Measurements from ENCODE around the gene CACNA2D2.

Gene CACNA2D2

GRCh38 chr3:50428007-50428633 lies 75.3 kb downstream of the CACNA2D2 start:
- no peak for DNase-seq (ENCODE audit: low read depth, low spot score)

GRCh38 chr3:50427217-50427616 lies 76.2 kb downstream of the CACNA2D2 start:
- no peak for DNase-seq (ENCODE audit: low read depth, low spot score)

- DNase-seq (ENCODE audit: low read depth, low spot score) = no peak
Measured at GRCh38 chr3:50425911-50426310, 77.5 kb downstream of the CACNA2D2 start.

- no peak for DNase-seq (ENCODE audit: low read depth, low spot score)
Measured at GRCh38 chr3:50423543-50423942, 79.9 kb downstream of the CACNA2D2 start.

GRCh38 chr3:50422153-50422552 lies 81.3 kb downstream of the CACNA2D2 start:
- DNase-seq (ENCODE audit: low read depth, low spot score) = no peak

GRCh38 chr3:50419595-50420370 lies 83.7 kb downstream of the CACNA2D2 start:
- DNase-seq (ENCODE audit: low read depth, low spot score) = no peak

- no peak for DNase-seq (ENCODE audit: low read depth, low spot score)
Measured at GRCh38 chr3:50418850-50419249, 84.6 kb downstream of the CACNA2D2 start.

- no peak for DNase-seq (ENCODE audit: low read depth, low spot score)
Measured at GRCh38 chr3:50417637-50418033, 85.8 kb downstream of the CACNA2D2 start.

DNA sequence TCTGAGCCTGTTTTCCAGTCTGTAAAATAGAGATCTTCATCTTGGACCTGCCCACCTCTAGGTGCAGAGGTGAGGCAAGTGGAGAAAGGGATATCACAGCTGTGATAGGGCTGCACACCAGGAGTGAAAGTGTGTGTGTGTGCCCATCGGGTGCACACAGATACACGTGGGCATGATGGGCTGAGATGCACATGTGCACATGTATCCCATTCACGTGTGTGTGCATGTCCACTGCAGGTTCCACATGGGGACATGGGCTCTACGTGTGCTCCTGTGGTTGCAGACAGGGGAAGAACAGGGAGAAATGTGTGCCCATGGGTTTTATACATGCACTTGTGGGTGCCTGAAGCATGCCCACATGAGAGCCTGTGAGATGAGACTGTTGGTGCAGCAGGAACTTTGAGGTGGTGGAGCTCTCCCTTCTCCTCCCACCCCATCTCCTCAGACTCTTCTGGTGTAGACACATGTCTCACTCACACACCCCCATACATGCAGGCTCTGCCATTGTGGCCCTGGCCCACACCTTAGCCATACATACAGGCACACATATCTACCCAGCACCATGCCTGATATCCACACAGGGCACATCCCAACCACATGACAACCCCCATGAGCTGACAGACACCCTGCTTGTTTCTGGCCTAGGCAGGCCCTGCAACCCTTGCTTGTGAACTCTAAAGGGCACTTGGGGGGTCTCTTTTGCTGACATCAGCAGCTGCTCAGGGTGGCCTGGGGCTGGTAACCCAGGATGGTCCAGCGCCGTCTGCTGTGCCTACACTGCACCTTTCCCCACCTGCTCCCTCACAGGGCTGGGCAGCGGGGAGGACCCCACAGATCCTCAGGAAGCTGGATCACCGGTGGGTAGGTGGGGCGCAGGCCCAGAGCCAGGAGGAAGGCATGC lies 86.4 kb downstream of the CACNA2D2 start:
- no peak for DNase-seq (ENCODE audit: low read depth, low spot score)

GRCh38 chr3:50415816-50416215 lies 87.6 kb downstream of the CACNA2D2 start:
- no peak for DNase-seq (ENCODE audit: low read depth, low spot score)

DNA sequence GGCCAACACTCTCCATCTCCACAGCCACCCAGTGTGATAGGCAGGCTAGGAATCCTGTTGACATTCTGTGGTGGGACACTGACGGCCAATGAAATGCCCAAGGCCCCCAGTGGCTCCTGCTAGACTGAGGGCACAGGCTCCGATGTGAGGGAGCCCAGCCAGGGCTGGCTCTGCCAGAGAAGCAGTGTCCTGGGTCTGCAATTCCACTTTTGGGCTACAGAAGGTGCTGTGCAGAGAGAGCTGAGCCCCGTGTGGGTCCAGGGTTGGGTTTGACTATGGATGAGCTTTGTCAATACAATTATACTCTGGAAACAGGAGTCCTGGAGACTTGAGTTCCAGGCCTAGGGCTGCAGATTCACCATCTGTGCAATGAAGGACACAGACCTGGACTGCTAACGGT lies 88.4 kb downstream of the CACNA2D2 start:
- DNase-seq (ENCODE audit: low read depth, low spot score) = no peak

DNA sequence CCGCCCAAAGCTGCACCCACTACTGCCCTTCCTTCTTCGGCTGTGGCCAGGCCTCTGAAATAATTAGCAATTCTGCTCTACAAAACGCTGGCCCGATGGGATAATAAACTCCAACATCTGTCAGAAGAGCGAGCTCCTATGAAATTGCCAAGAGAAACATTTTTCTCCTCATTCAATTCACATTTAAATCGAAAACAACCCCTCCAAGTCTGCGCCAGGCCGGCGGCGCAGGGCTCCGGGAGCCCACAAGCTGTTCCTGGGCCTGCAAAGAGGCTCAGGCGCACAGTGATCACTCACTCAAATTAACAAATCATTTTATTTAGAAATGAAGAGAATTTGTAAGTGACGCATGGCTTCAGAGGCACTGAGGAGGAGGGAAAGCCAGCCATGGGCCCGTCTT lies 88.8 kb downstream of the CACNA2D2 start:
- DNase-seq (ENCODE audit: low read depth, low spot score) = no peak

DNA sequence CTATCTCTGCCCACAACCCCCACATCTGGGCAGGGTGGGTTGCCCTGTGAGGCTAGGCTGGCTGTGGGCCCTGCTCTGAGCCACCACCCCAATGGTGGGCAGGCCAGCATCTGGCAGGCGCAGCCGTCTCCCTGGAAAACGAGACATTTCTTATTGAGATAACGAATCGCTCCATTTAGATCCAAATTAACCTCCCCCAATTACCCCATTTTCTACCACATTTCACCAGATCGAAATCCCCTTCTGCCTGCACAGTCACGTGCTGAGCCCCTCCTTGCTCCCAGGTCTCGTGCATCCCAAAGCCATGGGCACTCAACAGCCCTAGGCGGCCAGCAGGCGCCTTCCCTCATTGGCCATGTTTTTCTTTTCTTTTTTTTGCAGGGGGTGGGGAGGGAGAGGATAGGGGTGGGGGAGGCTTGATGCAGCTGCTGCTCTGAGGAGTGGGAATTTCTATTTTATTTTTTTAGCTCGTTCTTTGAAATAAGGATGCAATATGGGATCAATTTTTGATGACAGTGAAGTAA lies 91.1 kb downstream of the CACNA2D2 start:
- DNase-seq (ENCODE audit: low read depth, low spot score) = no peak

DNA sequence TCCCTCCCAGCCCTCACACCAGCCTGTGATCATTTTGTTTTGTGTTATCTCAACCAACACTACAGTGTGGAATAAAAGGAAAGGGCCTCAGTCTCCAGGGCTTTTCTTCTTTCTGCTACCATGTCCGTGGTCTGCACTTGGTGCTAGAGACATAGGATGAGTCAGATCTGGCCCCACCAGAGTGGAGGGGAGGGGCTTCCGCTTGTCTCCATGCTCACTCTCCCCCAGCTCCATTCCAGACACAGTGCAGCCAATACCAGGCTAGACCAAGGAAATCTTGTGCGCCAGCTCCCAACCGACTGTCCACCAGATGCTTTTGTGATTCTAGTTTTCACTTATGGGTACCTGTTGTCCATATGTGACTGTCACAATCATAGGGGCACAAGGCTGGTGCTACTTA lies 92.2 kb downstream of the CACNA2D2 start:
- DNase-seq (ENCODE audit: low read depth, low spot score) = no peak

DNA sequence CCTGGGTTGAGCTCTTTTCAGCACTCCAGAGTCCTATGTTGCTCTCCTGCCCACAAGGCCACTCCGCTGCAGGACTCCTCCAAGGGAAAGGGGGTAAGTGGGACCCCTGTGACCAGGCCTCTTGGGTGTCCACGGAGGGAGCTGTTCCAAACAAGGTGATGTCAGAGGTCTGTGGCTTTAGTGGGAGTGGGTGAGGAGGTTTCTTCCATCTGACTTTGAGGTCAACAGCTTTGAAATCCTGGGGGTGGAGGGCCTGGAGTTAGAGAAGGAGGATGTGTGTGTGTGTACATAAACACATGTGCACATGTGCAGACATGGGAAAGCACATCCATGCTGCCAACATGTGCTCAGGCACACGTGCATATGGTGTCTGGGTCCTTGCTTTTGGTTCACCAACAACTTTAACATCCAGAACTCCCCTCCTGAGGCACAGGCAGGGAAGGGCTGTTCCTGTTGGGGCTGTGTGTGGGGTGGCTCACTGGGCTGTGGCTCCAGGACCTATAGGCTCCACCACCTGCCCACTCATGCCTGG lies 92.8 kb downstream of the CACNA2D2 start:
- no peak for DNase-seq (ENCODE audit: low read depth, low spot score)

GRCh38 chr3:50410185-50410584 lies 93.2 kb downstream of the CACNA2D2 start:
- DNase-seq (ENCODE audit: low read depth, low spot score) = no peak

GRCh38 chr3:50408443-50408944 lies 94.9 kb downstream of the CACNA2D2 start:
- no peak for DNase-seq (ENCODE audit: low read depth, low spot score)

DNA sequence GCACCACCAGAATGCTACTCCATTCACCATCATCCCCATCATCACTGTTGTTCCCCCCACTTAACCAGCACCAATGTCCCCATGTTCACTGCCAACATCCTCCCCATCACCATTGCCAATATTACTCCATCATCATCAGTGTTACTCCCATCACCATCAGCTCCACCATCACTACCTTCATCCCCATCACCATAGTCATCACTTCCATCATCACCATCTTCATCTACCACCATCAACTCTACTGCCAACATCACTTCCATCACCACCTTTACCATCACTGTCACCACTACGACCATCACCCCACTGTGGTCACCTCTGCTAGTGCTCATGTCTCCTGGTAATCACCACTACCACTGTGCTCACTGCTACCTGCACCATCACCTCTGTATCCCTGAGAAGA lies 96.9 kb downstream of the CACNA2D2 start:
- DNase-seq (ENCODE audit: low read depth, low spot score) = no peak

DNA sequence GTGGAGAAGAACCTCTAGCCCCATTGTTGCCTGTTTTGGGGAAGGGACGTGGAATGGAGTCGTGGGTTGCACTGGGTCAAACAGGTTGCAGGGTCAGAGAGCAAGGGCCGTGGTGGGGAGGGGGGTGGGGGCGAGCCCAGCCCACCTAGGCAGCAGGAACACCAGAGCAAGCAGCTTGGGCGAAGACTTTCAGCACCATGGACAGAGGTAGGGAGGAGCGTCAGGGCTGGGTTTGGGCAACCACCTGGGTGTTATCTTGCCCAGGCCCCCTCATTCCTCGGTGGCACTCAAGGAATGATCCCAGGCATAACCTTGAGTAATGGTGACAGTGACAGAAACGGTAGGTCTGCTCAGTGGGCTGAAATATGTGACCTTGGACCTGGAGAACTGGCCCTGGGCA lies 98.2 kb downstream of the CACNA2D2 start:
- no peak for DNase-seq (ENCODE audit: low read depth, low spot score)

DNA sequence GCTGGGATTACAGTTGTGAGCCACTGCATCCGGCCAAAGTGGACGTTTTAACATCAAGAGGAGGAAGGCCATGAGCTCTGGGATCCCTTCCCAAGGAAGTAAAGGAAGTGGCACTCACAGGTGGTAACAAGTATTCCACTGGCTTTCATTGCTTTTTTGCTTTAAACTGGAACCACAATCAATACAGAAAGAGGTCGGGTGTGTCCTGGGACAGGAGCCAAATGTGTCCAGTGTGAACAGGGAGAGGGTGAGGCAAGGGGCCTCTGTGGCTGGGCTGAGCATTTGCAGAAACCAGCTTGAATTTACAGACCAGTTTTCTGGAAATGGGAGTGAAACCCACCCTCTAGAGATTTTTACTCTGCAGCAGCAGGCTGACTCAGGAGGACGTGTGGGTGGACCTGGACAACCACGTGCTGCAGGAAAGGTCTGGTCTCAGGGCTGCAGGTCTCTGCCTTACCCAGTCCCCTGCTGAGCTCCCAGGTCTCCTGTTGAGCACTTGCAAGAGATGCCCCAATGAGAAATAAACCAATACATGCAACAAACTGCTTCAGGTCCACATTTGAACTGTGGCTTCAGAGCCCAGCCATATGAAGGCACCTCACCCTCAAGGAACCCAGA lies 101.3 kb downstream of the CACNA2D2 start:
- no peak for DNase-seq (ENCODE audit: low read depth, low spot score)

DNA sequence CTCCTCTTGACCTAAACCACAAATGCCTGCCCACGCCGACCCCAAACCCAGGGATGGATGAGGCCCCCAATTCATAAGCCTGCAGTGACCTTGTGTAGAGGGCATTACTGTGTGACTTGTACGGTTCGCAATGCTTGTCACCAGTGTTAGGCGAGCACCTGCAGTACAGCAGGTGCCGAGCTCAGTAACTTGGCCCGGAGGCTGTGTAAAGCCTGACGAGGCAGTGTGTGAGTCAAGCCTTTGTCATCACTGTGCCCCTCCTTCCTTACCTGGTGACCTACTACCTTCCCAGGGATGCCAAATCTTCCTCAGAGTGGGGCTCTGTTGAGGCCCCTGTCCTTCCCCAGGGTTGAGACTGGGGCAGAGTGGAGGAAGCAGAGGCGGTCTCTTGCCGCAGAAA lies 106.9 kb downstream of the CACNA2D2 start:
- no peak for DNase-seq (ENCODE audit: low read depth, low spot score)

All from activated CD4-positive, CD25-positive, alpha-beta regulatory T cell treated with anti-CD3 and anti-CD28 coated beads, Interleukin-2, amount 50 U/mL, for 16 hours (primary cell).